ENCODE results near the gene MEN1.

DNA sequence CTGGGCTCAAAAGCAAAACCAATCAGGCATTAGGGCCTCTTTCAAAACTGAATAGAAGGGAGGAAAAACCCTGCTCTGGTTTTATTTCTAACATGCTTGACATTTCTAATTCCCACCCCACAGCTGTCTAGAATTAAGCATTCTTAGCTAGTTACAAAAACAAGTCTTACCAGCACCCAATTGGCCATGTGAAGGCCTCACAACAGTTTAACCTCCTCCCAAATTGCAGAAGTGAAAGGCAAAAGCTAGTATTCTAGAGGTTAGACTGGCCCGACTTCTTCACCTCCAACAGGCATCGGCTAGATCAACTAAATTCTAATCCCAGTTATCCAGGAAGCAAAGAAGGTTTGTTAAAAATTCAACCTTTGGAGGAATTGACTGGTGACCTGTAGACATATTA, 38.5 kb downstream of the MEN1 start:
- TF ChIP-seq, protein P1, sequence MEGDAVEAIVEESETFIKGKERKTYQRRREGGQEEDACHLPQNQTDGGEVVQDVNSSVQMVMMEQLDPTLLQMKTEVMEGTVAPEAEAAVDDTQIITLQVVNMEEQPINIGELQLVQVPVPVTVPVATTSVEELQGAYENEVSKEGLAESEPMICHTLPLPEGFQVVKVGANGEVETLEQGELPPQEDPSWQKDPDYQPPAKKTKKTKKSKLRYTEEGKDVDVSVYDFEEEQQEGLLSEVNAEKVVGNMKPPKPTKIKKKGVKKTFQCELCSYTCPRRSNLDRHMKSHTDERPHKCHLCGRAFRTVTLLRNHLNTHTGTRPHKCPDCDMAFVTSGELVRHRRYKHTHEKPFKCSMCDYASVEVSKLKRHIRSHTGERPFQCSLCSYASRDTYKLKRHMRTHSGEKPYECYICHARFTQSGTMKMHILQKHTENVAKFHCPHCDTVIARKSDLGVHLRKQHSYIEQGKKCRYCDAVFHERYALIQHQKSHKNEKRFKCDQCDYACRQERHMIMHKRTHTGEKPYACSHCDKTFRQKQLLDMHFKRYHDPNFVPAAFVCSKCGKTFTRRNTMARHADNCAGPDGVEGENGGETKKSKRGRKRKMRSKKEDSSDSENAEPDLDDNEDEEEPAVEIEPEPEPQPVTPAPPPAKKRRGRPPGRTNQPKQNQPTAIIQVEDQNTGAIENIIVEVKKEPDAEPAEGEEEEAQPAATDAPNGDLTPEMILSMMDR (IDR thresholded peaks at IDR 0.05) = no peak
- TF ChIP-seq POLR2AphosphoS5 (IDR thresholded peaks at IDR 0.05) = no peak
